NCI-H1092 treated with DMSO at 0.1 percent for 48 hours (cell line): Measurements from ENCODE around the gene EPHB2.

Experiments used
- DNase-seq: peaks from one replicate; lab custom pipeline; 2025; lab: John Stamatoyannopoulos, UW

EPHB2 gene

GRCh38 chr1:22884806-22885530 lies 174.3 kb downstream of the EPHB2 start:
- DNase-seq = no peak

GRCh38 chr1:22886211-22886610 lies 175.6 kb downstream of the EPHB2 start:
- DNase-seq = no peak

- DNase-seq = no peak
Measured at GRCh38 chr1:22887491-22887890, 176.9 kb downstream of the EPHB2 start.

- no peak for DNase-seq
Measured at GRCh38 chr1:22888320-22889075, 177.9 kb downstream of the EPHB2 start.

GRCh38 chr1:22889213-22889827 lies 178.7 kb downstream of the EPHB2 start:
- peak; percentile 49 for DNase-seq

GRCh38 chr1:22892789-22893188 lies 182.2 kb downstream of the EPHB2 start:
- peak; percentile 33 for DNase-seq

- no peak for DNase-seq
Measured at GRCh38 chr1:22893292-22893691, 182.7 kb downstream of the EPHB2 start.

GRCh38 chr1:22895357-22895756 lies 184.7 kb downstream of the EPHB2 start:
- DNase-seq = no peak

- no peak for DNase-seq
Measured at GRCh38 chr1:22896184-22896583, 185.5 kb downstream of the EPHB2 start.

- no peak for DNase-seq
Measured at GRCh38 chr1:22900451-22900850, 189.8 kb downstream of the EPHB2 start.

- DNase-seq = no peak
Measured at GRCh38 chr1:22903113-22903512, 192.5 kb downstream of the EPHB2 start.

- DNase-seq = no peak
Measured at GRCh38 chr1:22906968-22907367, 196.3 kb downstream of the EPHB2 start.

GRCh38 chr1:22907528-22907927 lies 196.9 kb downstream of the EPHB2 start:
- no peak for DNase-seq

GRCh38 chr1:22908880-22909426 lies 198.3 kb downstream of the EPHB2 start:
- no peak for DNase-seq

- no peak for DNase-seq
Measured at GRCh38 chr1:22910286-22910685, 199.6 kb downstream of the EPHB2 start.

GRCh38 chr1:22910986-22911651 lies 200.5 kb downstream of the EPHB2 start:
- no peak for DNase-seq

GRCh38 chr1:22912311-22912710 lies 201.7 kb downstream of the EPHB2 start:
- DNase-seq = no peak

- DNase-seq = no peak
Measured at GRCh38 chr1:22913421-22914141, 202.9 kb downstream of the EPHB2 start.

- no peak for DNase-seq
Measured at GRCh38 chr1:22914156-22914555, 203.5 kb downstream of the EPHB2 start.

GRCh38 chr1:22914633-22915217 lies 204.1 kb downstream of the EPHB2 start:
- no peak for DNase-seq

- no peak for DNase-seq
Measured at GRCh38 chr1:22915231-22915630, 204.6 kb downstream of the EPHB2 start.
